ENCODE results near the gene APOL4.

The APOL4 gene

DNA sequence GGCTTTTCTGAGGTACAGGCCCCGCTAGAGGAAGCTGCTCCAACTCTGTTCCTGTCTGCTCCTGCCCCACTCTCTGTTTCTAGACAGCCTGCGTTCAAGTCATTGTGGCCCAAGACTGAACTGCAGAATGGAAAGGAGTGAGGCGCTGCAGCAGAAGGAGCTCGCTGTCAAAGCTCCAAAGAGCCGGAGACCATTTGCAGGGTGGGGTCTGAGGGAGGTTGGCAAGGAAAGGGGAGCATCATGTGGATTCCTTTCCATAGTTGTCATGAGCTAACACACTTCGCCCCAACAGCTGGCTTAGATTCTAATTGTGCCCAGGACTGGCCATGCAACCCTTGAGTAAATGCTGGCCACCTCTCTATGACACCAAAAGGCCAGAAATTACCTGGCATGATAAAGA, 18.8 kb downstream of the APOL4 start:
- Histone ChIP-seq H2AFZ (ENCODE audit: low read length) (no peak overlapping the region), H3K4me3 (ENCODE audit: low read depth, low read length, poor library complexity, severe bottlenecking) (no peak overlapping the region), H3K27ac (ENCODE audit: low read depth, low read length, poor library complexity, severe bottlenecking) (no peak overlapping the region), H3K9me2 (ENCODE audit: low read depth, low read length) (no peaks in the 10 kb centered on the region), H4K20me1 (ENCODE audit: insufficient read depth, low read length) (no peaks in the 10 kb centered on the region), H3F3A (ENCODE audit: insufficient read depth, low read length) (no peaks in the 10 kb centered on the region), H3K9ac (ENCODE audit: low read length) (no peak overlapping the region), H3K27me3 (ENCODE audit: insufficient read depth, low read length) (no peaks in the 10 kb centered on the region; the same call in 1 of the 2 replicates), H3K36me3 (ENCODE audit: insufficient read depth, low read length) (no peaks in the 10 kb centered on the region), H3K4me1 (ENCODE audit: insufficient read depth, low read length, severe bottlenecking) (peaks cover 4% of the 10 kb centered on the region), H3K79me2 (ENCODE audit: insufficient read depth, low read length) (no peaks in the 10 kb centered on the region), H3K9me3 (ENCODE audit: low read length) (no peaks in the 10 kb centered on the region), H3K4me2 (ENCODE audit: low read length) (no peak overlapping the region)
- TF ChIP-seq CTCF (IDR thresholded peaks at IDR 0.05; ENCODE audit: low read length), result no peak
- TF ChIP-seq EZH2 (IDR thresholded peaks at IDR 0.05; ENCODE audit: borderline replicate concordance, low read length), result no peak

DNA sequence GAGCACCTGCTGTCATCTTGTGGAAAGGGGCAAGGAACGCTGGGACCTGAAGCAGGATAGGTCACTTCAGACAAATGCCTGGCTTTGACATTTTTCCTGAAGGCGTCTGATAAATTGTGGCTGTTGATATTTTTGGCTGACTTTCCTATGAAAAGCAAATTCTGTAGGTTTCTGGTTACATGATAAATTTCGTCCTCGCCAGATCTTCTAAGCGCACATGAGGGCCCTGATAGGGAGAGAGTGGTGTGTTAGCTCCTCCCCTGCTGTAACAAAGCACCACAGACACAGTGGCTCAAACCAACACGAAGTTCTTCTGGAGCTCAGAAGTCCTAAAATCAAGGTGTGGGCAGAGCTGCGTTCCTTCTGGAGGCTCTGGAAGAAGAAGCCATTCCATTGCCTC, 19.6 kb downstream of the APOL4 start:
- TF ChIP-seq EZH2 (IDR thresholded peaks at IDR 0.05; ENCODE audit: borderline replicate concordance, low read length) (no peak), CTCF (IDR thresholded peaks at IDR 0.05; ENCODE audit: low read length) (no peak)

DNA sequence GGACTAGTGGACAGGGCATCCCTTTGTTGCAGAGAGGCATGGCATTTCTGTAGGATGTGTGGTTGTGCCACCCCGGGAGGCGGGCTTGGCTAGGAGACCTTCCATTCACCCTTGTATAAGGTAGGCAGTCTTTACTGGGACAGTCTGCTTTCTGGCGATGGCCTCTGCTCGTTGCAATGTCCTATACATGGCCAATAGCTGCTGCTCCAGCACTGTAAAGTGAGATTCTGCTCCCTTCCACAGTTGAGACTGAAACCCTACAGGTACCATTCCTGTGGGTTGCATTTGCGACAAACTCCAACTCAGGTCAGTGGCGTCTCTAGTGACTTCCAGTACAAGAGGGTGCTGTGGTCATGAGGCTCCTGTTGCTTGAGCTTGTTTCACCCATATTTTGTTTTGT, 20.7 kb downstream of the APOL4 start:
- no peak for TF ChIP-seq EZH2 (IDR thresholded peaks at IDR 0.05; ENCODE audit: borderline replicate concordance, low read length)
- H3K9me3 ChIP-seq (ENCODE audit: low read length), result no peaks in the 10 kb centered on the region
- H2AFZ ChIP-seq (ENCODE audit: low read length), result no peak overlapping the region

More for the DNA sequence above, 19.6 kb downstream of the APOL4 start:
- Histone ChIP-seq H3K9me3 (ENCODE audit: low read length) (no peaks in the 10 kb centered on the region), H3K79me2 (ENCODE audit: insufficient read depth, low read length) (no peaks in the 10 kb centered on the region), H3F3A (ENCODE audit: insufficient read depth, low read length) (no peaks in the 10 kb centered on the region), H3K4me3 (ENCODE audit: low read depth, low read length, poor library complexity, severe bottlenecking) (no peak overlapping the region), H3K27me3 (ENCODE audit: insufficient read depth, low read length) (no peaks in the 10 kb centered on the region; the same call in 1 of the 2 replicates), H3K4me2 (ENCODE audit: low read length) (no peak overlapping the region), H3K9ac (ENCODE audit: low read length) (no peak overlapping the region), H3K27ac (ENCODE audit: low read depth, low read length, poor library complexity, severe bottlenecking) (no peak overlapping the region), H3K9me2 (ENCODE audit: low read depth, low read length) (no peaks in the 10 kb centered on the region), H2AFZ (ENCODE audit: low read length) (no peak overlapping the region), H3K4me1 (ENCODE audit: insufficient read depth, low read length, severe bottlenecking) (peaks cover 4% of the 10 kb centered on the region), H3K36me3 (ENCODE audit: insufficient read depth, low read length) (no peaks in the 10 kb centered on the region), H4K20me1 (ENCODE audit: insufficient read depth, low read length) (no peaks in the 10 kb centered on the region)

More for the DNA sequence above, 20.7 kb downstream of the APOL4 start:
- Histone ChIP-seq H3K27me3 (ENCODE audit: insufficient read depth, low read length) (no peaks in the 10 kb centered on the region; the same call in 1 of the 2 replicates), H3F3A (ENCODE audit: insufficient read depth, low read length) (no peaks in the 10 kb centered on the region), H3K27ac (ENCODE audit: low read depth, low read length, poor library complexity, severe bottlenecking) (no peak overlapping the region), H3K4me1 (ENCODE audit: insufficient read depth, low read length, severe bottlenecking) (peaks cover 4% of the 10 kb centered on the region), H3K9me2 (ENCODE audit: low read depth, low read length) (no peaks in the 10 kb centered on the region), H3K36me3 (ENCODE audit: insufficient read depth, low read length) (no peaks in the 10 kb centered on the region), H3K4me3 (ENCODE audit: low read depth, low read length, poor library complexity, severe bottlenecking) (no peak overlapping the region), H4K20me1 (ENCODE audit: insufficient read depth, low read length) (no peaks in the 10 kb centered on the region), H3K9ac (ENCODE audit: low read length) (no peak overlapping the region), H3K79me2 (ENCODE audit: insufficient read depth, low read length) (no peaks in the 10 kb centered on the region), H3K4me2 (ENCODE audit: low read length) (no peak overlapping the region)

Data from OCI-LY1 (cell line).